GM12875 (cell line): ENCODE data around the gene EP400.
"Not testable (repeated sequence)": the region's sequence is repeated elsewhere in the genome, so short reads cannot be mapped to it uniquely, and the experiment has no call there.

Source experiments
- H3K4me3 ChIP-seq: one replicate; pipeline ENCODE4 v1.5.1; 2011; ENCODE audit warnings: low read depth, low read length, control low read depth
- CTCF ChIP-seq: IDR thresholded peaks from 2 replicates; pipeline ENCODE4 v1.5.1; 2011; ENCODE audit warnings: low read depth, mild to moderate bottlenecking, control low read depth, inconsistent platforms, low read length, moderate library complexity, borderline replicate concordance; ENCODE audit not compliant: insufficient read depth

EP400 gene

DNA sequence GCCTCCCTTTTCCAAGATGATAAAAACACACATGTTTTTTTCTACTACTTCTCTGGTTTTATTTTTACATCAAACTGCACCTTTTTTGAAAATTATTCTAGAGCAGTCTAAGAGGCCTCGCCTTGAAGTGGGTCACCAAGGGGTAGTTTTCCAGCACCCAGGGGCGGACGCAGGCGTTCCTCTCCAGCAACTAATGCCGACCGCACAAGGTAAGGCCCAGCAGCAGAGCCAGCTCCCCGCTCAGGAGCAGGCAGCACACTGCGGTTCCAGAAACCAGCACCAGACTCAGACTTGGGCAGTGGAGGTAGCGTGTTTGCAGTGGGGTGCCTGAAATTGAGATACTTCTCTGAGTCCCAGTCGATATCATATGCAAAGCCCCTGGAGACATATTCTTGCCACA, 31.6 kb downstream of the EP400 start:
- no peak overlapping the region for H3K4me3 ChIP-seq
- TF ChIP-seq CTCF = no peak

DNA sequence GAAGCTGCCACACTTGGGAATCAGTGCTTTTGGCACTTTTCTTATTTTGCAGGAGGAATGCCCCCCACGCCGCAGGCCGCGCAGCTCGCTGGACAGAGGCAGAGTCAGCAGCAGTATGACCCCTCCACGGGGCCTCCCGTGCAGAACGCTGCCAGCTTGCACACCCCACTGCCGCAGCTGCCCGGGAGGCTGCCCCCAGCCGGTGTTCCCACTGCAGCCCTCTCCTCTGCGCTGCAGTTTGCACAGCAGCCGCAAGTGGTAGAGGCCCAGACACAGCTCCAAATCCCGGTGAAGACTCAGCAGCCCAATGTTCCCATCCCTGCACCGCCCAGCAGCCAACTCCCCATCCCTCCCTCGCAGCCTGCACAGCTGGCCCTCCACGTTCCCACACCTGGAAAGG, 32.3 kb downstream of the EP400 start:
- no peak for TF ChIP-seq CTCF
- no peak overlapping the region for H3K4me3 ChIP-seq

- TF ChIP-seq CTCF = no peak
- no peak overlapping the region for H3K4me3 ChIP-seq
Observed at GRCh38 chr12:131983026-131983425, 33.3 kb downstream of the EP400 start.

GRCh38 chr12:131983554-131983953, 33.8 kb downstream of the EP400 start:
- TF ChIP-seq CTCF = no peak
- no peak overlapping the region for H3K4me3 ChIP-seq

GRCh38 chr12:131984334-131984733, 34.6 kb downstream of the EP400 start:
- no peak for TF ChIP-seq CTCF
- no peak overlapping the region for H3K4me3 ChIP-seq

- H3K4me3 ChIP-seq = not testable (repeated sequence)
Observed at GRCh38 chr12:131985510-131985875, 35.8 kb downstream of the EP400 start.

- no peak for TF ChIP-seq CTCF
Observed at GRCh38 chr12:131986361-131986760, 36.6 kb downstream of the EP400 start.

DNA sequence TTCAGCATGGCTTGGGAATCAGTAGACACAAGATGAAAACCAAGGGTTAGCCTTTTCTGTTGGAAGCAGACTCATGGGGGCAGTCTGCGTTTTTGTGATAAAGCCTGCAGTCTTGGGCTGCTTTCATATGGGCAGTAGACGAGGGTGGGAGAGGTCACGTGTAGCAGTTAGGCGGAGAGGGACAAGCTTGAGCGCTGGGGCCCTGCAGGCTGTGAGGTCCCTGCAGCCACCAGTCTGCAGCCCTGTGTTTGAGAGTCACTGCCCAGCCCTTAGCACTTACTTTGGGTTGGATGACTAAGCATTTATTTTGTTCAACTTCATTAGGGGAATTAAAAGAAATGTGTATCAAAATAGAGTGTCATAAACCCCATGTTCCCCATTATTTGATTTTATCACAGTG, 37.2 kb downstream of the EP400 start:
- no peak overlapping the region for H3K4me3 ChIP-seq
- no peak for TF ChIP-seq CTCF

More at GRCh38 chr12:131986361-131986760, 36.6 kb downstream of the EP400 start:
- no peak overlapping the region for H3K4me3 ChIP-seq
